ENCODE measurements around the gene LAIR1.

DNA sequence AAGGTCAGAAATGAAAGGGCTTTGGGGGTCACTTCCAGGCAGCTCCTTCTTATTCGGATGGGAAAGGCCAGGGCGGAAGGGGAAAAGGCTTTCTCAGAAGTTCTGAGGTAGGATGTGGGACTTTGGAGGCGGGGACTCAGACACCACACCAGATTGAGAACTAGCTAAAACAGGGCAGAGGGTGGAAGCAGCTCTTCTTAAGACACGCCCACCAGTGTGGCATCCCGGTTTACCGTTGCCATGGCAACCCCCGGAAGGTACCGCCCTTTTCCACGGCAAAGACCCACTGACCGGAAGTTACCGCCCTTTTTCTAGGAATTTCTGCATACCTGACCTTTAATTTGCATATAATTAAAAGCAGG, 48.0 kb downstream of the LAIR1 start:
- TF ChIP-seq, protein P1, sequence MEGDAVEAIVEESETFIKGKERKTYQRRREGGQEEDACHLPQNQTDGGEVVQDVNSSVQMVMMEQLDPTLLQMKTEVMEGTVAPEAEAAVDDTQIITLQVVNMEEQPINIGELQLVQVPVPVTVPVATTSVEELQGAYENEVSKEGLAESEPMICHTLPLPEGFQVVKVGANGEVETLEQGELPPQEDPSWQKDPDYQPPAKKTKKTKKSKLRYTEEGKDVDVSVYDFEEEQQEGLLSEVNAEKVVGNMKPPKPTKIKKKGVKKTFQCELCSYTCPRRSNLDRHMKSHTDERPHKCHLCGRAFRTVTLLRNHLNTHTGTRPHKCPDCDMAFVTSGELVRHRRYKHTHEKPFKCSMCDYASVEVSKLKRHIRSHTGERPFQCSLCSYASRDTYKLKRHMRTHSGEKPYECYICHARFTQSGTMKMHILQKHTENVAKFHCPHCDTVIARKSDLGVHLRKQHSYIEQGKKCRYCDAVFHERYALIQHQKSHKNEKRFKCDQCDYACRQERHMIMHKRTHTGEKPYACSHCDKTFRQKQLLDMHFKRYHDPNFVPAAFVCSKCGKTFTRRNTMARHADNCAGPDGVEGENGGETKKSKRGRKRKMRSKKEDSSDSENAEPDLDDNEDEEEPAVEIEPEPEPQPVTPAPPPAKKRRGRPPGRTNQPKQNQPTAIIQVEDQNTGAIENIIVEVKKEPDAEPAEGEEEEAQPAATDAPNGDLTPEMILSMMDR (IDR thresholded peaks at IDR 0.05) = no peak
- TF ChIP-seq POLR2A (IDR thresholded peaks at IDR 0.05) = no peak
